HG03045 (cell line): Measurements from ENCODE around the gene APBA2.
"Not testable (repeated sequence)": the region's sequence is repeated elsewhere in the genome, so short reads cannot be mapped to it uniquely, and the experiment has no call there.

Experiments
- ATAC-seq: cut with Tn5 transposase; IDR thresholded peaks from one replicate; pipeline ENCODE4 v1.9.1; 2021; ENCODE audit warnings: mild to moderate bottlenecking, moderate library complexity; ENCODE audit not compliant: unreplicated experiment

APBA2 gene

DNA sequence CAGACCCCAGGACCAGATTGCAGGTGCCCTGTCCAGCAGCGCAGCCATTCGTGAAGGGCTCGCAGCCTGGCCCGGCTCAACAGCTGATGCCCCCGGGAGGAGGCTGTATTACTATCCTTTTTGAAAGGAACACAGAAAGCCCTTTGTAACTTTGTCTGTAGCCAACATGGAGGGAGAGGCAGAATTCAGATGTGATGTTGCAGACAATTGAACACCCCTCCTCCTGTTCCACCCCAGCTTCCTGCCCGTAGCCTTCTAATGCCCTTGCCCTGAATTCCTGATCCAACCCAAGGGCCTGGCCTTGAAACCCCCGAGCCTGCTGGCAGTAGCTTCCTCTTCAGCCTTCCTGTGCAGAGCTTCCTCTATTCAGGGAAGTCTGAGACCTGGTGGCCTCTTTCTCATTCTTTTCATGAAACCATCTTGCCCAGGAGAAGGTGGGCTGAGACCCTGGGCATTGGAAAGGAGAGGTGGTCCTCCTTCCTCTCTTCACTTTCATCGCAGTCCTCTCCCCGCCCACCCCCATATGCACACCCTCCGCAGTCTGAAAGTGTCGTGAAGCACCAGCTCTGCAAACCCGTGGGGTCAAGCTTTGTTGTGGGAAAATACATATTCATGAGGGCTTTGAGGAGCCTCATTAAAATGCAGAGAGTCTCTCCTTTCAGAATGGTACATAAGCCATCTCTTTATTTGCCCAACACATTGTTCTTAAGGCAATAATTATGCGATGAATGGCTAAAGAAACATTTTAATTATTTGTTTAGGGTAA, 109.2 kb downstream of the APBA2 start:
- ATAC-seq: no peak

DNA sequence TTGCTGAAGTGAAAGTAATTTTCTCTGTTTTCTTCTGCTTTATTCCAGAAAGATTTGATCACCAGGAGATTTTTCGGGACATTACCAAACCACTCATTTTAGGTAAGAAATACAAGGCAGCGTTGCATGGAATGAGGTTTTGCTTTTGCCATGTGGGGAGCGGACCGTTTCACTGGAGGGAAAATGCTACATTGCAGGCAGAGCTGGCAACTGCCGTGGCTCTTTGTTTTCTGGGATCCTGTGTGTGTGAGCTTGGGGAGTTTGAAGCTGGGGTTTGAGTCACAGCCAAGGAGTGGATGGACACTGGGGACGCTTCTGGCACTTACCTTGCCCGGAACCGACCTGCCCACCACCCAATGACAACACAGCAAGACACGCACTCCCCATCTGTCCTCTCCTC, 109.9 kb downstream of the APBA2 start:
- no peak for ATAC-seq

DNA sequence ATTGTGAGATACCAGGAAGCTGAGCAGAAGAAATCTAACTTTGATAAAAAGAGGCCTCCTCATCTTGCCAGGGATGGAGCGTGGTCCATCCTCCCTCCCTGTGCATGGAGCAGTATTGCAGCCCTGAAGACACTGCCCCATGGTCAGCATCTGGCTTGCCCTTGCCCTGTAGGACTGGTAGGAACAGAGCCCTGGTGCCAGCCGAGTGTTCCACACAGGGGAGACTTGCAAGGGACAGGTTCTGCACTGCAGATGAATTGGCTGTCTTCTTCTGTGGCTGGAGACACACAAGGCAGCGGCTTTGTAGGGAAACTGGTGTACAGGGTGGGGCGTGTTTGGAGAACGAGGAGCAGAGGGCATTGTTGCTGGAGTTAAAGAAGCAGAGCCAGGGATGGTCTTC, 110.5 kb downstream of the APBA2 start:
- ATAC-seq: no peak

DNA sequence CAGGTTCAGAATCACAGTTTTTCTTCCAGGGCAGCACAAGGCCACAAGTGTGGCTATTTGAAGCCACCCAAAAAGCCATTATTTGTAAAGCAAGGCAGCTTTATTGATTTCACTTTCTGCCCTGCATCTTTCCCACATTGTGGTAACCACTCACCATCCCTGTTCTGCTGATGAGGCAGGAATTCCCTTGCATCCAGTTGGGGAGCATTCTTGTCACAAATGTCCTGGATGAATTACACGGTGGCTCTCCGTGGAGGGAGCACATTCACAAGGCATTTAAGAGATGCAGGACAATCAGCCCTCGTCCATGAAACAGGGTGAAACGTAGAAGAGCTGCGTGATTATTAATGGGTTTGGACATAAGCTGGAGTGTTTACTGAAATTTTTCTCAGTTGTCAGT, 111.2 kb downstream of the APBA2 start:
- no peak for ATAC-seq

DNA sequence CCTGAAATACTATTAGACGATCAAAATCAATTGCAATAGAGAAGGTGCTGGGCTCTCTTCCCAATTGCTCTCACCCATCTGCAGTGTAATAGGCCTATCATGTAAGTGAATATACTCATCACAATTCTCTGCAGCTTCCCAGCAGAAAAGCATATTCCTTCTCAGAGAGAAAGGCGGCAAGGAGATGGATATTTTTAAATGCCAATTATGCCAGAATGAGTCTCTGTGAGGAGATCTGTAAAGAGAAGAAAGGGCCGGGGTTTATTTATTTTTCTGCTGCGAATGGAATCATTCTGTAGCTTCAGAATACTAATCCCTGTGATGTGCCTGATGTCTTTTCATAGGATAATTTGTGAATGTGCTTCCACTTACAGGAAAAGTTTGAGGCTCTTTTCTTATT, 112.0 kb downstream of the APBA2 start:
- ATAC-seq: no peak

DNA sequence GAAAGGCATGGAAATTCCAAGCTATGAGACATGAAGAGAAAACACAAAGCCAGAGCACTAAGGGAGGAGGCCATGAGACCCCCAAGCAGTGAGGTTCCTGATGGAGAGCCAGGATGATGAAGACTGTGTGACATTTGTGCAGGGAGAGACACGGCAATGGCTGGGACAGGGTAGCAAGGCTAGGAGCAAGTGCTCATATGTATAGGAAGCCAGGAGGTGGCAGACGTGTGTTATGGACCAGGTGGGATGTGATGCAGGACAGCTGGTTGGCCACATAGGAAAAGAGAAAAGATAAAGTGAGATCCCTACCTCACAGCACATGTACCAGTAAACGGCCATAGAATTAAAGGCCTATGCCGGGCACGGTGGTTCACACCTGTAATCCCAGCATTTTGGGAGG, 112.7 kb downstream of the APBA2 start:
- ATAC-seq: no peak

DNA sequence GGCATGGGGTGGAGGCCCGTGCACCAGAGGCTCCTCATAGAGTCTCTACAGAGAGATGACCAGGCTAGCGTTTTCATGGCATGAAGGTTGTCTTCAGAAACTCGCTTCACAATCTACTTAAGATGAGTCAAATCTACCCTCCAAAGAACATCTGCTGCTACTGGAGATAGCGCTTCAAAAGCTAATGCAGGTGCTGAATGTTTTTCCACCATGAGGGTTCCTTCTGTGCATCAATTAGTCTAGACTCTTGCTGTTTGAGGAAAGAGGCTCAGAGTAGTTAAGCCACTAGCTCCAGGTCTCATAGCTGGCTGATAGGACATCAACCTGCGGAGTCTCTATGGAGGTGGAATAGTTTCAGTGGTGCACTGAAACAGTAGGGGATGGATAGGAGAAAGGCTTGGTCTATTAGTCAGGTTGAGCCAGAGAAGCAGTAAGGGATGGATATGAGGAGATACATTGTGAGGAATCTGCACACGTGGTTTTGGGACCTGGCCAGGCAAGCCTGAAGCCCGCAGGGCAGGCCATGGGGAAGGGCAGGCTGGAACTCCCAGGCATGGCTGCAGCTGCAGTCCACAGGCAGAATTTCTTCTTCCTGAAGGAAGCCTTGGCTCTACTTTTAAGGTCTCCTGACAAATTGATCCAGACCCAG, 117.5 kb downstream of the APBA2 start:
- no peak for ATAC-seq

DNA sequence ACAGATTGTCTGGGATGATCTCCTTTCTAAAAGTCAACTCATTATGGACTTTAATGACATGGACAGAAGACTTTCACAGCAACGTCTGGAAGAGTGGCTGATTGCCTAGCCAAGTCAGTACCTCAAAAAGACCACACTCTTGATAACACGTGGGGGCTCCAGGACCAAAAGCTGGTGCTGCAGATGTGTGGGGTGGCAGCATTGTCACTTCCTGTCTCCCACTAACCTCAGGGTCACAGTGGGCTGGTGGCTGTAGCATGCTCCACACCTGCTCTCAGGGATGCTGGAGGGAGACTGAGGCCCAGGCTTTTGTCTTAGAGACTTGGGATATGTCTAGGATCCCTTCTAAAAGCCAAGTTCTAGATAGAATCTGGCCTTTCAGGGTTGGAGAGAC, 118.1 kb downstream of the APBA2 start:
- ATAC-seq: no peak

DNA sequence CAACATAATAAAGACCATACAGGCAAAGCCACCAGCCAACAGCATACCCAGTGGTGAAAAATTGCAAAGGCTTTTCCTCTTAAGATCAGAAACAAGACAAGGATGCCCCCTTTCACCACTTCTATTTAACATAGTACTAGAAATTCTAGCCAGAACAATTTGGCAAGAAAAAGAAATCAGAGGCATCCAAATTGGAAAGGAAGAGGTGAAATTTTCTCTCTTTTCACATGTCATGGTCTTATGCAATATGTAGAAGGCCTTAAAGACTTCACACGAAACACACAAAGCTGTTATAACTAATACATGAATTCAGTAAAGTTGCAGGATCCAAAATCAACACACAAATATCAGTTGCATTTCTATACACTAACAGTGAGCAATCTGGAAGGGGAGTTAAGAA, 120.2 kb downstream of the APBA2 start:
- no peak for ATAC-seq

DNA sequence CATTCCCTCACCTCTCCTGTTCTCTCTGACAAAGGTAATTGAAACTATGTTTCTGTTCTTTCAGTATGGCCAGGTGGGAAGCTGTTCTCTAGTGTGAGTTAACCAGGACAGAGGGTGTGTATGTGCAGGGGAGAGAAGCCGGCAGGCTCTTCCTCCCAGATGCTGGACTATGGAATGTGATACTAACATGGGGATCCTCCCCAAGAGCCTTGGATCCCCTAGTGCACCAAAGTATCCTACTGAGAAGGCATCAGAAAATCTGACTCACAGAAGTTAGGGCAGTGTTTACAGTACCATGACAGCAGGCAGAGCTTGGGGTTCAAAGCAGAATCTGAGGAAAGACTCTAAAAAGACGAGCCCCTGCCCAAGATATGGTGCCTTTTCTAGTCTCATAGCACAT, 123.1 kb downstream of the APBA2 start:
- no peak for ATAC-seq

DNA sequence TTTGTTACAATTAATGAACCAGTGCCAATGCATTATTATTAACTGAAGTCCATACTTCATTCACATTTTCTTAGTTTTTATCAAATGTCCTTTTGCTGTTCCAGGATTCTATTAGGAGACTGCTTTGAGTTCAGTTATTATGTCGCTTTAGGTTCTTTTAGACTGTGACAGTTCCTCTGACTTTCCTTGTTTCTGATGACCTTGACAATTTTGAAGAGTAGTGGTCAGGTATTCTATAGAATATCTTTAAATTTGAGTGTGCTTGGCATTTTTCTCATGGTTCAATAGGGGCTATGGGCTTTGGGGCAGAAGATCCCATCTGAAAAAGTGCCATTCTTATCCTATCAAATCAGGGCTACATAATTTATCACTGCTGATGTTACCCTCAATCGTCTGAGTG, 126.3 kb downstream of the APBA2 start:
- no peak for ATAC-seq

DNA sequence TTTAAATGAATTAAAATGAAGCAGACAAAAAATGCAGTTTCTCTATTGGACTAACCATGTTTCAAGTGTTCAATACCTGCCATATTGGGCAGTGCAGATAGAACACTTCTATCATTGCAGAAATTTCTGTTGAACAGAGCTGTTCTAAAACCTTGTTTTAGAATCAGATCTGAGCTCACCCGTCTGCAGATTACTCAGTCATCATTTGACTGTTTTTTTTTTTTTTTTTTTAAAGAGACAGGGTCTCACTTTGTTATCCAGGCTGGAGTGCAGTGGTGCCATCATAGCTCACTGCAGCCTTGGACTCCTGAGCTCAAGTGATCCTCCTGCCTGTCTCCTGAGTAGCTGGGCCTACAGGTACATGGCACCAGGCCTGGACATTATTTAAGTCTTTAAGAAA, 128.7 kb downstream of the APBA2 start:
- no peak for ATAC-seq

DNA sequence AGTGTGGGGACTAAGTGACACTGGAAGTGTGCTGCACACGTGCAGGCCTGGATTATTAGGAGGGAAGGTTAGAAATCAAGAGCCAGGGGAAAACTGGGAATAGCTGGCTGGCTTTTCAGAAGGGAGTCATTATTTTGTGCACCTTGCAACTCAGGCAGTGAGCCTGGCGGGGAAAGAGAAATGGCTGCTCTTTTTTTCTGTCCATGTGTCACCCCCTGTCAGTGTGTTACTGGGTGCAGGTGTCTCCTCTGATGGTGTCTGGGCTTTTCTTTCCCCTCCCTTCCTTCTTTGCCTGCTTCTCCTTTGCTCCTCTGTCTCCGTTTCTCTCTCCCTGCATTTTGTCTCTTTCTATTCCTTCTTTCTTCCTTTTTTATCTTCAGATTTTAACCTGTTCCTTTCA, 130.7 kb downstream of the APBA2 start:
- no peak for ATAC-seq

DNA sequence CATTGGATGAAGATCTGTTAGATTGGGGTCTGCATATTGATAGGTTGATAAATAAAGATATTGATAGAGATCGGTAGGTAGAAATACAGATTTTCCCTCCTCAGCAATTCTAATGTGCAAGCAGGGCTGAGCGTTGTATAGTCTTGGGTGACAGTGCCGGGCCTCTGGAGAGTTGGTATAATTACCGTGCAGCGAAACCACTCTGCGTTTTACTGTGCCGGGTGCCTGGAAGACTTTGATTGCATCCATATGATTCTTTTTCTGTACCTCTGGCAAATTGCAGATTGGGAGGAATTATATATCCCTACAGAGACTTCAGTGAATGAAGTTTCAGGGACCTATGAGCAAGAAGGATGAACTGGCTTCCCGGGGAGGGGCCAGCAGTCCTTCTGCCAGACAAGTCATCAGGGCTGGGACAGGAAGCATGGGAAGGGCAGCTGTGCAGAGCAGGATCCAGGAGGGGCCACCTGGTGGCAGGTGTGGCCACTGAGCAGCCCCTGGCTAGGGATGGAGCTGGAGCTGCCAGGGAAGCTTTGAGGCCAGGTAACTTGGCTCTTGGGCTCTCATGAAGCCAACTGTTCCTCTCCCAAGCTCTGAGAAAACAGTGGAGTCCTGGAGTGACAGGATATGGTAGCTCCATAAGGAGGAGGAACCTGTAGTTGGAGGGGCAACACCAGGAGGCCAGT, 132.5 kb downstream of the APBA2 start:
- ATAC-seq: no peak

DNA sequence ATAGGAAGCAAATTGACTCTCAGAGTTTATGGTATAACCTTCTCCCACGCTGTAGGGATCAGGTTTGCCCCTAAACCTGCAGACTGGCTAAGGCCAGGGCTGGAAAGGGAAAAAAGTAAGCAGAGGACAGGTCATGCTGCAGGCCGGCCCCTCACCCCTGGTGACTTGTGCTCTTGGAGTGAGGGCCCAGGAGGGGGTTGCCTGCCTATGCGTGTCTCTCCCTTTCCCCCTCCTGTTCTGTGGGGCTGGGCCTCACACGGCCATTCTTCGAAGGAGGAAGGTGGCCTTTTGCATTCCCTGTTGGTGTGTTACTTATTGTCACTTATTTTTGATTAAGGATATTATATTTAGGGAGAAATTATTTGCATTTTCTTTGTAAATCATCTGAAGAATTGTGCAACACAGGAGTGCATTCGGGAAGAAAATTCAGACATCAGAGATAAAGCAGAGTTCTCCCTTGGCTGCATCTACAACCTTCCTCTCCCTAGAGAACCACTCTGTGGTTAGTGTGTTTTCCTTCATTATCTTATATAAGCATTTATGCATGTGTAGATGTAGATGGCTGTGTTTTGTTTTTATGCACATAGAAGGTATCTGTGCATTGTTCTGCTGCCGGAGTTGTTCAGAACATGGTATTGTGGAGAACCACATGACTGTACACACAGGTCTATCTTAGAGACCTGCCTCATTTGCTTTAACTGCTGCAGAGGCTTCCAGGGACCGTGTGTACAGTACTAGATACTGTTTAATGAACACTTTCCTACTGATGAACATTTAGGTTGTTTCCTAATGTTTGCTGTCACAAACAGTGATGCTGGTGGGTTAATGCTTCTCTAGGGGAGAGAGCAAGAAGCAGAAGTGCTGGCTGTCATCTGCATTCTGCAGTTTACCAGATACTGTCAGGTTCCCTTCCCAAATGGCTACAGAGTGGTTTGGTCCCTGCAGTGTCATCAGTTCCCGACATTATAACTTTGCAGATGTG, 133.5 kb downstream of the APBA2 start:
- no peak for ATAC-seq

DNA sequence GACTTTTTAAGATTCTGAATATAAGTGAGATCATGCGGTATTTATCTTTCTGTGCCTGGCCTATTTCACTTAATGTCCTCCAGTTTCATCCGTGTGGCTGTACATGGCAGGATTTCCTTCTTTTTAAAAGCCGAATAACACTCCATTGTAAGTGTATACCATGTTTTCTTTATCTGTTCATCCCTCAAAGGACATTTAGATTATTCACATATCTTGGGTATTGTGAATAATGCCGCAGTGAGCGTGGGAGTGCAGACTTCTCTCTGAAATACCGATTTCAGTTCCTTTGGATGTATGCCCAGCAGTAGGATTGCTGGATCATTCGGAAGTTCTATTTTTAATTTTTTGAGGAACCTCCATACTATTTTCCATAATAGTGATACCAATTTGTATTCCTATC, 136.1 kb downstream of the APBA2 start:
- ATAC-seq: no peak

DNA sequence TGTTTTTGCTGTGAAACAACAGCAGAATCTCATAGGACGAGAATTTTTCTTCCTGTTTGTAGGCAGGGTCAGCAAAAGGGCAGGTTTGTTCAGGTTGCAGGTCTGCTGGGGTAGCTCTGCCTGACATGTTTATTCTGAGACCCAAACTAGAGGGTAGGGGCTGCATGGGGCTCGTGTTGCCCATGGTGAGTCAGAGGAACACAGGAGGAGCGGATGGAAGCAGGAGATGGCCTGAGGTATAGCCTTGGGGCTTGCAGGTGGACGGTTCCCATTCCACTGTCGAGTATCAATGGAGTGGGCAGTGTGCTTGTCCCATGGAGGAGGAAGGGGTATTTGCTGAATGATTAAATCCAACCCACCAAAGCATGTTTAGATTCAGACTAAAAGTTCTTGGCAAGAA, 138.9 kb downstream of the APBA2 start:
- no peak for ATAC-seq

DNA sequence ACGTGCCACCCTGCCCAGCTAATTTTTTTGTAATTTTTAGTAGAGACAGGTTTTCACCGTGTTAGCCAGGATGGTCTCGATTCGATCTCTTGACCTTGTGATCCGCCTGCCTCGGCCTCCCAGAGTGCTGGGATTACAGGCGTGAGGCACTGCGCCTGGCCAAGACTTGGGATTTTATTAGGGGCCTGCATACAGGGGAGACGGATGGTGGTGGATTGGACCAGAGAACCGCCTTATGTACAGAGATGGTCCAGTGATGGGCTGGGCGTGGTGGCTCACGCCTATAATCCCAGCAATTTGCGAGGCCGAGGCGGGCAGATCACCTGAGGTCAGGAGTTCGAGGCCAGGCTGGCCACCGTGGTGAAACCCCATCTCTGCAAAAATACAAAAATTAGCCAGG, 139.6 kb downstream of the APBA2 start:
- not testable (repeated sequence) for ATAC-seq

DNA sequence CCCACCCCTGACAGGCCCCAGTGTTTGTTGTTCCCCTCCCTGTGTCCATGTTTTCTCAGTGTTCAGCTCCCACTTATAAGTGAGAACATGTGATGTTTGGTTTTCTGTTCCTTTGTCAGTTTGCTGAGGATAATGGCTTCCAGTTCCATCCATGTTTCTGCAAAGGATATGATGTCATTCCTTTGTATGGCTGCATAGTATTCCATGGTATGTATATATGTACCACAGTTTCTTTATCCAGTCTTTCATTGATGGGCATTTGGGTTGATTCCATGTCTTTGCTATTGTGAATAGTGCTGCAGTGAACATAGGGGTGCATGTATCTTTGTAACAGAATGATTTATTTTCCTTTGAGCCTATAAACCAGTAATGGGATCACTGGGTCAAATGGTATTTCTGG, 142.4 kb downstream of the APBA2 start:
- not testable (repeated sequence) for ATAC-seq

DNA sequence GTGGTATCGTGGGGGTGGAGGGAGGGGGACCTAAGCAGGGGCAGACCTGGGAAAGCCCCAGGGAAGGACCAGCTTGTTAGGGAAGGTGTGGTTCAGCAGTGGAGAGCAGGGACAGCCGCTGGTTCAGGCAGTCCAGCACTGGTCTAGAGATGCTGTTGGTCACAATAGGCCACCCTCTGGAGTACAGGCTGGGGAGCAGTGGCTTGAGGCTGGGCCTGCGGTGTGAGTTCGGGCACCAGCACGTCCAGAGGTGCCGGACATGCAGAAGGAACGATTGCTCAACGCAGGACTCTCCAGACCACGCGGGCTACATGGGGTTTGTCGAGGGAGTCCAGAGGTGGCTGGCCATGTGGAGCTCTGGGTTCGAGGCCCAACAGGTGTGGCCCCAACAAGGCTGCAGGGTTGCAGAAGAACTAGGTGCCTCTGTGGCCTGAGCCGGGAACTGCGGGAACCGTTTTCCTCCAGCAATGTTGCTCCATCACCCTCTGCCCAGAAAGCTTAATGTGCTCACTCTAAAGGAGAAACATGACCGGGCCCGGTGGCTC, 143.9 kb downstream of the APBA2 start:
- ATAC-seq: no peak
